Measurements from ENCODE around the gene DYNC1H1.

- TF ChIP-seq MEIS1 (CRISPR knock-in tag; IDR thresholded peaks at IDR 0.05; ENCODE audit: borderline replicate concordance), result no peak
- TF ChIP-seq, protein P1, sequence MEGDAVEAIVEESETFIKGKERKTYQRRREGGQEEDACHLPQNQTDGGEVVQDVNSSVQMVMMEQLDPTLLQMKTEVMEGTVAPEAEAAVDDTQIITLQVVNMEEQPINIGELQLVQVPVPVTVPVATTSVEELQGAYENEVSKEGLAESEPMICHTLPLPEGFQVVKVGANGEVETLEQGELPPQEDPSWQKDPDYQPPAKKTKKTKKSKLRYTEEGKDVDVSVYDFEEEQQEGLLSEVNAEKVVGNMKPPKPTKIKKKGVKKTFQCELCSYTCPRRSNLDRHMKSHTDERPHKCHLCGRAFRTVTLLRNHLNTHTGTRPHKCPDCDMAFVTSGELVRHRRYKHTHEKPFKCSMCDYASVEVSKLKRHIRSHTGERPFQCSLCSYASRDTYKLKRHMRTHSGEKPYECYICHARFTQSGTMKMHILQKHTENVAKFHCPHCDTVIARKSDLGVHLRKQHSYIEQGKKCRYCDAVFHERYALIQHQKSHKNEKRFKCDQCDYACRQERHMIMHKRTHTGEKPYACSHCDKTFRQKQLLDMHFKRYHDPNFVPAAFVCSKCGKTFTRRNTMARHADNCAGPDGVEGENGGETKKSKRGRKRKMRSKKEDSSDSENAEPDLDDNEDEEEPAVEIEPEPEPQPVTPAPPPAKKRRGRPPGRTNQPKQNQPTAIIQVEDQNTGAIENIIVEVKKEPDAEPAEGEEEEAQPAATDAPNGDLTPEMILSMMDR (tag by site-specific recombination; IDR thresholded peaks at IDR 0.05), result no peak
- no peak for TF ChIP-seq ZNF366 (tag by site-specific recombination; conservative IDR thresholded peaks at IDR 0.05)
- TF ChIP-seq ZNF394 (tag by site-specific recombination; IDR thresholded peaks at IDR 0.05; ENCODE audit: borderline replicate concordance), result no peak
- TF ChIP-seq ZNF26 (tag by site-specific recombination; IDR thresholded peaks at IDR 0.05), result no peak
- TF ChIP-seq ZBTB26 (tag by site-specific recombination; optimal IDR thresholded peaks at IDR 0.05), result no peak
- no peak for TF ChIP-seq MZF1 (tag by site-specific recombination; IDR thresholded peaks at IDR 0.05; ENCODE audit: borderline replicate concordance)
- no peak for TF ChIP-seq ZBTB11 (tag by site-specific recombination; conservative IDR thresholded peaks at IDR 0.05; ENCODE audit: low read depth)
- TF ChIP-seq ZSCAN23 (tag by site-specific recombination; IDR thresholded peaks at IDR 0.05), result no peak
- no peak for TF ChIP-seq GLIS1 (tag by site-specific recombination; IDR thresholded peaks at IDR 0.05)
- TF ChIP-seq, protein P2, sequence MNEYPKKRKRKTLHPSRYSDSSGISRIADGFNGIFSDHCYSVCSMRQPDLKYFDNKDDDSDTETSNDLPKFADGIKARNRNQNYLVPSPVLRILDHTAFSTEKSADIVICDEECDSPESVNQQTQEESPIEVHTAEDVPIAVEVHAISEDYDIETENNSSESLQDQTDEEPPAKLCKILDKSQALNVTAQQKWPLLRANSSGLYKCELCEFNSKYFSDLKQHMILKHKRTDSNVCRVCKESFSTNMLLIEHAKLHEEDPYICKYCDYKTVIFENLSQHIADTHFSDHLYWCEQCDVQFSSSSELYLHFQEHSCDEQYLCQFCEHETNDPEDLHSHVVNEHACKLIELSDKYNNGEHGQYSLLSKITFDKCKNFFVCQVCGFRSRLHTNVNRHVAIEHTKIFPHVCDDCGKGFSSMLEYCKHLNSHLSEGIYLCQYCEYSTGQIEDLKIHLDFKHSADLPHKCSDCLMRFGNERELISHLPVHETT (tag by site-specific recombination; IDR thresholded peaks at IDR 0.05), result no peak
Measured at GRCh38 chr14:101980251-101980650, 15.9 kb downstream of the DYNC1H1 start.
